HCT116 (cell line): Measurements from ENCODE around the gene CACNB2. TPM values are rescaled to one million over a fixed set of nuclear protein-coding genes. Genes with fewer than 3 reads are reported as not detected.

ENCODE experiments used
- ATAC-seq: fragments of 200-7000 bp; cut with Tn5 transposase; 2 replicates; pipeline ENCODE4 v1.9.1; 2020; ENCODE audit warnings: mild to moderate bottlenecking, moderate library complexity
- BruUV-seq: library from RNA; stranded (reverse); fragments of 400-500 nt; replicated peaks from 2 replicates; lab custom pipeline; 2021; lab: Mats Ljungman, UMichigan
- CTCF ChIA-PET: fragments of 300-600 bp; sonication (Branson Sonifier 250); formaldehyde crosslinking; loops from one replicate; lab custom pipeline; 2021; ENCODE audit warnings: antibody characterized with exemption; lab: Charles Lee
- POLR2A ChIA-PET: fragments of 300-600, 350-600 bp; sonication (Branson Sonifier 250); formaldehyde crosslinking; loops from one replicate; lab custom pipeline; 2021; ENCODE audit warnings: antibody characterized with exemption; lab: Charles Lee
- RAD21 ChIA-PET, 2 experiments: fragments of 300-600 bp; sonication (Branson Sonifier 250); formaldehyde crosslinking; loops; one replicate each; lab custom pipeline; 2023; ENCODE audit warnings: low total read pairs in 2 of 2; ENCODE audit not compliant: uncharacterized antibody in 2 of 2, unreplicated experiment in 2 of 2, low non-redundant PET in 1 of 2; lab: Charles Lee
- DNase-seq: peaks from one replicate; pipeline ENCODE4 v3.0.0-alpha.2; 2010; ENCODE audit warnings: low read depth, low spot score
- H2AFZ ChIP-seq: fragments of 200-600 bp; shearing (Covaris generic), sonication (generic); 2 replicates; pipeline ENCODE4 v1.6.1; 2017; ENCODE audit warnings: low read depth, mixed run types, mixed read lengths, antibody characterized with exemption, low read length; ENCODE audit not compliant: poor library complexity, severe bottlenecking
- H3K27ac ChIP-seq: 2 replicates; pipeline ENCODE4 v1.5.1; 2012; ENCODE audit warnings: low read depth, low read length
- H3K27me3 ChIP-seq: fragments of 200-600 bp; sonication (generic); 2 replicates; pipeline ENCODE4 v1.6.1; 2016; ENCODE audit warnings: mixed run types, low read length, mixed read lengths; ENCODE audit not compliant: insufficient read depth
- H3K36me3 ChIP-seq, 2 experiments: fragments of 200-500 bp in 1 of 2; fragments of 200-600 bp in 1 of 2; sonication (Bioruptor generic) in 1 of 2; sonication (generic) in 1 of 2; 2 replicates each; pipeline versions ENCODE4 v1.5.1 to v1.6.1; 2014 to 2016; ENCODE audit warnings: low read length in 2 of 2, inconsistent platforms in 1 of 2, mixed read lengths in 1 of 2, mixed run types in 1 of 2; ENCODE audit not compliant: insufficient read depth in 2 of 2, control insufficient read depth in 1 of 2
- H3K4me1 ChIP-seq, 2 experiments: fragments of 200-600 bp in 1 of 2; sonication (generic) in 1 of 2; 2 replicates each; pipeline versions ENCODE4 v1.5.1 to v1.6.1; 2012 to 2017; ENCODE audit warnings: low read length in 2 of 2, inconsistent platforms in 1 of 2, mild to moderate bottlenecking in 1 of 2, mixed read lengths in 1 of 2, mixed run types in 1 of 2, moderate library complexity in 1 of 2; ENCODE audit not compliant: insufficient read depth in 2 of 2, control insufficient read depth in 1 of 2
- H3K4me2 ChIP-seq: fragments of 200-600 bp; sonication (generic); 2 replicates; pipeline ENCODE4 v1.6.1; 2017; ENCODE audit warnings: mixed run types, low read length, mixed read lengths
- H3K4me3 ChIP-seq, 2 experiments: fragments of 200-600 bp in 1 of 2; sonication (generic) in 1 of 2; replicated peaks in 1 of 2; 2 replicates each; pipeline ENCODE4 v1.5.1; 2011 to 2016; ENCODE audit warnings: low read length in 2 of 2, control low read depth in 1 of 2, low read depth in 1 of 2, mild to moderate bottlenecking in 1 of 2, mixed read lengths in 1 of 2, mixed run types in 1 of 2
- H3K79me2 ChIP-seq: fragments of 200-600 bp; sonication (generic); 2 replicates; pipeline ENCODE4 v1.6.1; 2017; ENCODE audit warnings: mild to moderate bottlenecking, mixed run types, low read length, moderate library complexity, mixed read lengths; ENCODE audit not compliant: insufficient read depth
- H3K9ac ChIP-seq: fragments of 200-600 bp; sonication (generic); 2 replicates; pipeline ENCODE4 v1.6.1; 2016; ENCODE audit warnings: low read length, mixed read lengths
- H3K9me2 ChIP-seq: fragments of 200-600 bp; sonication (generic), shearing (Covaris generic); 2 replicates; pipeline ENCODE4 v1.6.1; 2017; ENCODE audit warnings: mixed run types, mild to moderate bottlenecking, moderate library complexity; ENCODE audit not compliant: insufficient read depth
- H3K9me3 ChIP-seq, 2 experiments: fragments of 200-500 bp in 1 of 2; fragments of 200-600 bp in 1 of 2; sonication (Bioruptor generic) in 1 of 2; sonication (generic) in 1 of 2; 2 replicates each; pipeline ENCODE4 v1.6.1; 2014 to 2017; ENCODE audit warnings: low read length in 2 of 2, mixed read lengths in 2 of 2, inconsistent platforms in 1 of 2, low read depth in 1 of 2, mild to moderate bottlenecking in 1 of 2, mixed run types in 1 of 2, moderate library complexity in 1 of 2; ENCODE audit not compliant: control insufficient read depth in 1 of 2, insufficient read depth in 1 of 2
- H4K20me1 ChIP-seq: fragments of 200-600 bp; sonication (generic), shearing (Covaris generic); 2 replicates; pipeline ENCODE4 v1.6.1; 2017; ENCODE audit warnings: mixed run types, mild to moderate bottlenecking, moderate library complexity; ENCODE audit not compliant: insufficient read depth
- EGR1 ChIP-seq: IDR thresholded peaks from 2 replicates; pipeline ENCODE4 v1.6.1; 2012; ENCODE audit warnings: low read depth
- ELF1 ChIP-seq: IDR thresholded peaks from 2 replicates; pipeline ENCODE4 v1.6.1; 2012; ENCODE audit warnings: low read depth, borderline replicate concordance
- POLR2A ChIP-seq: IDR thresholded peaks from 2 replicates; pipeline ENCODE4 v1.7.0; 2011; ENCODE audit warnings: borderline replicate concordance; ENCODE audit not compliant: insufficient read depth, insufficient read length; ENCODE audit errors: extremely low read depth
- POLR2AphosphoS5 ChIP-seq: IDR thresholded peaks from 2 replicates; pipeline ENCODE4 v1.6.1; 2011; ENCODE audit warnings: mild to moderate bottlenecking, low read depth, low read length, moderate library complexity
- SIN3A ChIP-seq: IDR thresholded peaks from 2 replicates; pipeline ENCODE4 v1.6.1; 2012; ENCODE audit warnings: low read depth
- TCF7L2 ChIP-seq: IDR thresholded peaks from 2 replicates; pipeline ENCODE4 v1.7.0; 2011; ENCODE audit warnings: borderline replicate concordance, inconsistent platforms; ENCODE audit not compliant: insufficient read depth, insufficient read length; ENCODE audit errors: extremely low read depth
- ZFX ChIP-seq: fragments of 450-650 bp; IDR thresholded peaks from 2 replicates; pipeline ENCODE4 v1.6.1; 2017
- intact Hi-C: fragments of 100-400 bp; cut with micrococcal nuclease; formaldehyde crosslinking; loops from 2 replicates; pipeline ENCODE4 v1.10.0; 2022
- total RNA-seq: library from RNA; stranded (reverse); gene quantifications from one replicate; pipeline ENCODE4 v1.2.1, GENCODE V29; 2021; ENCODE audit not compliant: unreplicated experiment

CACNB2 gene
- total RNA-seq, 1 experiment from 2014 or later: 0.71 TPM

- BruUV-seq: no TSS peak
- POLR2A ChIA-PET: no interaction called here
- intact Hi-C loops: no loop called here
- Histone ChIP-seq H3K27me3 (peaks cover 4% of the 10 kb centered on the region; the same call in 1 of the 2 replicates), H3K27ac (no peak overlapping the region), H3K9ac (no peak overlapping the region), H4K20me1 (no peaks in the 10 kb centered on the region), H3K4me1 (no peaks in the 10 kb centered on the region), H3K36me3 (no peaks in the 10 kb centered on the region), H3K4me2 (no peak overlapping the region), H3K79me2 (no peaks in the 10 kb centered on the region), H3K4me3 (no peak overlapping the region), H3K9me3 (no peaks in the 10 kb centered on the region), H3K9me2 (no peaks in the 10 kb centered on the region)
- RAD21 ChIA-PET: no interaction called here
- CTCF ChIA-PET: no interaction called here
- no peak for ATAC-seq
- no peak for DNase-seq
- TF ChIP-seq POLR2AphosphoS5 (no peak), ELF1 (no peak), SIN3A (no peak)
- TF ChIP-seq, all 23 proteins: peak for 0
- H2AFZ ChIP-seq: no peak overlapping the region
These were observed 50.6 kb downstream of the CACNB2 start for GRCh38 chr10:18190840-18191239.

- Histone ChIP-seq H3K9me2 (no peaks in the 10 kb centered on the region), H3K36me3 (no peaks in the 10 kb centered on the region), H4K20me1 (no peaks in the 10 kb centered on the region), H3K27me3 (peaks cover 4% of the 10 kb centered on the region; the same call in 1 of the 2 replicates), H3K4me1 (no peaks in the 10 kb centered on the region), H3K9ac (no peak overlapping the region), H3K9me3 (no peaks in the 10 kb centered on the region), H2AFZ (no peak overlapping the region), H3K4me3 (no peak overlapping the region), H3K27ac (no peak overlapping the region), H3K79me2 (no peaks in the 10 kb centered on the region), H3K4me2 (no peak overlapping the region)
- DNase-seq (no peak), ATAC-seq (no peak)
- ChIA-PET CTCF (interaction anchor here (2.2 kb wide), 1 partner anchor 22 kb away, joined by 5 read pairs; no protein-coding TSS in a partner anchor), RAD21 (no interaction called here), POLR2A (no interaction called here)
- intact Hi-C loops: no loop called here
- no TSS peak for BruUV-seq
- TF ChIP-seq POLR2A: no peak
- no peak for TF ChIP-seq TCF7L2
- TF ChIP-seq EGR1: no peak
- no peak for TF ChIP-seq ZFX
These were observed 54.4 kb downstream of the CACNB2 start for GRCh38 chr10:18194634-18195033.
